Measurements from ENCODE around the gene GPRC5C. TPM values are rescaled to one million over a fixed set of nuclear protein-coding genes. Genes with fewer than 3 reads are reported as not detected.
A peak's percentile ranks its signal among the peaks of the same experiment; 100 is the strongest.

Gene GPRC5C
- total and polyA plus RNA-seq, 2 of the 13 experiments (the other 11 are each of a cell fraction or from before 2014, with no cell fraction given), result 85.6 to 300 TPM

GRCh38 chr17:74432766-74433391, 991 bp downstream of the GPRC5C start (continued):
- no peak for TF ChIP-seq HOMEZ (CRISPR knock-in tag; IDR thresholded peaks at IDR 0.05; ENCODE audit: low read depth)
- no peak for TF ChIP-seq GMEB1 (CRISPR knock-in tag; IDR thresholded peaks at IDR 0.05; ENCODE audit: borderline replicate concordance)
- TF ChIP-seq KMT2A (CRISPR knock-in tag; IDR thresholded peaks at IDR 0.05), result no peak
- TF ChIP-seq ZNF616 (CRISPR knock-in tag; IDR thresholded peaks at IDR 0.05; ENCODE audit: low read depth), result no peak
- TF ChIP-seq SMAD1 (CRISPR knock-in tag; IDR thresholded peaks at IDR 0.05; ENCODE audit: borderline replicate concordance, low read depth), result 0 out of 2 replicates have a peak, but pooled peaks have one; percentile 19
- peak in 1 of 2 experiments; percentile 45; a peak in 1 of 4 replicates for TF ChIP-seq HMGXB4 (CRISPR knock-in tag; IDR thresholded peaks at IDR 0.05; ENCODE audit: borderline replicate concordance in 1 of 2, low read depth in 1 of 2)
- TF ChIP-seq ZKSCAN5 (CRISPR knock-in tag; IDR thresholded peaks at IDR 0.05), result no peak
- no peak for TF ChIP-seq ARID3A (IDR thresholded peaks at IDR 0.05; ENCODE audit: low read depth, low read length)
- TF ChIP-seq TAF15 (IDR thresholded peaks at IDR 0.05; ENCODE audit: low read depth, low read length, poor library complexity, severe bottlenecking), result no peak
- TF ChIP-seq ZNF580 (CRISPR knock-in tag; IDR thresholded peaks at IDR 0.05; ENCODE audit: borderline replicate concordance, low read depth), result no peak
- no peak for TF ChIP-seq GRHL1 (CRISPR knock-in tag; conservative IDR thresholded peaks at IDR 0.05)
- TF ChIP-seq ZNF441 (CRISPR knock-in tag; IDR thresholded peaks at IDR 0.05; ENCODE audit: borderline replicate concordance), result no peak
- TF ChIP-seq CREB3 (CRISPR knock-in tag; IDR thresholded peaks at IDR 0.05), result no peak
- TF ChIP-seq ZNF543 (CRISPR knock-in tag; IDR thresholded peaks at IDR 0.05), result no peak

All from HepG2 (cell line).